ENCODE measurements around the gene RBP4.

Gene RBP4

DNA sequence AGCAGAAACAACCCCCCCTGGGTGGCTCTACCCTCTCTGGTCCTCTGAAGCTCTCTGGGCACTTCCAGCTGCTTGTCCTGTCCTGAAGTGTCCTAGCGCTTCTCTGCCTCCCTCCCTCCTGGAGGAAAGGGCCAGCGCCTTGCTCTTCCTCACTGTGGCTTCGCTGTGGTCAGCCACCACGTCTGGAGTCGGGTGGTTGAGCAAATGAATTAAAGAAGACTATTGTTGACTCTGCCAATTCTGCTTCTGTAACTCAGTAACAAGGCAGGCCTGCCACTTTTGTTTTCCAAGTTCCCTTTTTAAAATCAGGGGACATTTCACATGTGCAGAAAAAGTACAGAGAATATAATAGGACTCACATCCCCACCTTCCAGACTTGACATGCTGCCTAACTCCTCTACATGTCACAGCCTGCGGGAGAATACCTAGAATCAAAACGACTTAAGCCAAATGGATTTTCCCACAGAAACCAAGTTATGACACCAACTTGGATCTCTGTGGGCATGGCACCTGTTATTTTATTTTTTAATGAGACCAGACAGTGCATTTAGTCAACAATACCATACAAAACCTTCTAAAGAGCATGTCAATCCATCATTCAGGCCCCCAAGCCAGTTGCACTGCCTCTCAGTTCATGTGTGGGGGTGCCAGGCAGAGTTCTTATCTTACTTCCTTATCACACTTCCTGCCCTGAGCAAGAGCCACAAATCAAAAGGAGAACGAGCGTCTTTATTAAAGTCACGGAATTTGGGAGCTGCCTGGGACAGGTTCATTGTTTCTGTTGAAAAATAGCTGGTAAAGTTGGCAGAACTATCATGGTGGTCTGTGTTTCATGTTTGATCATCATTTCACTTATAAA lies 27.8 kb downstream of the RBP4 start:
- FAIRE-seq = no peak
- TF ChIP-seq TAF1 (IDR thresholded peaks at IDR 0.05; ENCODE audit: low read depth, low read length) (no peak), PAX5 (IDR thresholded peaks at IDR 0.05; ENCODE audit: insufficient read depth, low read length, severe bottlenecking) (no peak), POU2F2 (IDR thresholded peaks at IDR 0.05; ENCODE audit: low read depth, low read length) (no peak), SPI1 (IDR thresholded peaks at IDR 0.05; ENCODE audit: low read depth, low read length) (no peak), POLR2A (IDR thresholded peaks at IDR 0.05; ENCODE audit: low read depth, low read length) (no peak), POLR2AphosphoS5 (IDR thresholded peaks at IDR 0.05; ENCODE audit: low read depth, low read length) (no peak)
- no peak for DNase-seq (ENCODE audit: insufficient read length, low spot score)

DNA sequence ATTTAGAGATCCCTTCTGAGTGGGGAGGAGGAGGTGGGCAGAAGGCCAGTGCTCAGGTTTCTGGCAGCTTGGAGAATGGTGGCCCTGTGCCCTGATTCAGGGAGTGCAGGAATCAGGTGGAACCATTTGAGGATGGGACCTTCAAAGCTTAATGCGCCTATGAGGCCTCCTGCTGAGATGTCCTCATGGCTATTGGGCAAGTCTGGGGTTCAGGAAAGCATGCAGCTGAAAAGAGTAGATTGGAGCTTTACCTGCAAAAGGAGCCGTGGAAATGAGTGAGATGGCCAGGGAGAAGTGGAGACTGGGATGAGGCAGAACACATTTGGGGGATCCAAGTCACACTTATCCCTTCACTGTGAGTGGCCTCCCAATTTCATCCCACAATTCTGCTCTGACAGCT lies 28.4 kb downstream of the RBP4 start:
- DNase-seq (ENCODE audit: insufficient read length, low spot score) = no peak
- no peak for TF ChIP-seq SPI1 (IDR thresholded peaks at IDR 0.05; ENCODE audit: low read depth, low read length)
- no peak for TF ChIP-seq TAF1 (IDR thresholded peaks at IDR 0.05; ENCODE audit: low read depth, low read length)
- TF ChIP-seq POU2F2 (IDR thresholded peaks at IDR 0.05; ENCODE audit: low read depth, low read length) = no peak
- TF ChIP-seq PAX5 (IDR thresholded peaks at IDR 0.05; ENCODE audit: insufficient read depth, low read length, severe bottlenecking) = no peak
- no peak for TF ChIP-seq POLR2A (IDR thresholded peaks at IDR 0.05; ENCODE audit: low read depth, low read length)
- no peak for TF ChIP-seq POLR2AphosphoS5 (IDR thresholded peaks at IDR 0.05; ENCODE audit: low read depth, low read length)
- FAIRE-seq = no peak

DNA sequence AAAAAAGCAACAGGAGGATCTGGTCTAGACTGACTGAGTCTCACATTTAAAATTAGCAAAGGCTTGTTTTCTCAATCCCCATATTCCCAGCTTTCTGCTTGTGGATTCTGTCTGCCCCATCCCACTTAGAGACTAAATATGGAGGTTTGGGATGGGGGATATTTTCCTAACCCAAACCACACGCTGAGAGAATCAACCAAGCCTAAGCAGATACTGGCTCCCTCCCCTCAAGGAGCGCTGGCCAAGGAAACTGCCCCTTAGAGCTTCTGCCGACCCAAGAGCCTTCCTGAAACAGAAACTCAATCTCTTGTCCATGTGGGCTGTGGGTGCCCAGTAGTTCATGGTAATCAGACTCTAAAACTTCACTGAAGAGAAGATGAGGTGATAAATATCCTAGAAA lies 30.7 kb downstream of the RBP4 start:
- no peak for FAIRE-seq
- DNase-seq (ENCODE audit: insufficient read length, low spot score) = no peak
- no peak for TF ChIP-seq SPI1 (IDR thresholded peaks at IDR 0.05; ENCODE audit: low read depth, low read length)
- TF ChIP-seq POU2F2 (IDR thresholded peaks at IDR 0.05; ENCODE audit: low read depth, low read length) = no peak
- TF ChIP-seq TAF1 (IDR thresholded peaks at IDR 0.05; ENCODE audit: low read depth, low read length) = no peak
- no peak for TF ChIP-seq PAX5 (IDR thresholded peaks at IDR 0.05; ENCODE audit: insufficient read depth, low read length, severe bottlenecking)
- TF ChIP-seq POLR2A (IDR thresholded peaks at IDR 0.05; ENCODE audit: low read depth, low read length) = no peak
- no peak for TF ChIP-seq POLR2AphosphoS5 (IDR thresholded peaks at IDR 0.05; ENCODE audit: low read depth, low read length)

DNA sequence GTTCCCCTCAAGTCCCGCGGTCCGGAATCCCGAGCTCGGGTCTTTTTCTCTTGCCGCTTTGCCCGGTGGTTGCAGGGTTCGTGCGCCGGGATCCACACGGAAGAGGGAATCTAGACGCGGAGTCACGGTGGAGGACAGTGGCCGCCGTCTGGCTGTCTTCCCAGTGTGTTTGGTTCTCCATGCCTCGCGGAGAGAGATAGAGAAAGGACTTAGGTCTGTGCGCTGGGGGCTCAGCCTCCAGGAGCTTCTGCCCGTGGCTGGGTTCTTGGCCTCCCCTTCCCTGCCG lies 33.0 kb downstream of the RBP4 start:
- no peak for FAIRE-seq
- no peak for DNase-seq (ENCODE audit: insufficient read length, low spot score)
- no peak for TF ChIP-seq PAX5 (IDR thresholded peaks at IDR 0.05; ENCODE audit: insufficient read depth, low read length, severe bottlenecking)
- TF ChIP-seq POU2F2 (IDR thresholded peaks at IDR 0.05; ENCODE audit: low read depth, low read length) = no peak
- no peak for TF ChIP-seq SPI1 (IDR thresholded peaks at IDR 0.05; ENCODE audit: low read depth, low read length)
- TF ChIP-seq POLR2AphosphoS5 (IDR thresholded peaks at IDR 0.05; ENCODE audit: low read depth, low read length) = no peak
- TF ChIP-seq TAF1 (IDR thresholded peaks at IDR 0.05; ENCODE audit: low read depth, low read length) = no peak
- no peak for TF ChIP-seq POLR2A (IDR thresholded peaks at IDR 0.05; ENCODE audit: low read depth, low read length)

DNA sequence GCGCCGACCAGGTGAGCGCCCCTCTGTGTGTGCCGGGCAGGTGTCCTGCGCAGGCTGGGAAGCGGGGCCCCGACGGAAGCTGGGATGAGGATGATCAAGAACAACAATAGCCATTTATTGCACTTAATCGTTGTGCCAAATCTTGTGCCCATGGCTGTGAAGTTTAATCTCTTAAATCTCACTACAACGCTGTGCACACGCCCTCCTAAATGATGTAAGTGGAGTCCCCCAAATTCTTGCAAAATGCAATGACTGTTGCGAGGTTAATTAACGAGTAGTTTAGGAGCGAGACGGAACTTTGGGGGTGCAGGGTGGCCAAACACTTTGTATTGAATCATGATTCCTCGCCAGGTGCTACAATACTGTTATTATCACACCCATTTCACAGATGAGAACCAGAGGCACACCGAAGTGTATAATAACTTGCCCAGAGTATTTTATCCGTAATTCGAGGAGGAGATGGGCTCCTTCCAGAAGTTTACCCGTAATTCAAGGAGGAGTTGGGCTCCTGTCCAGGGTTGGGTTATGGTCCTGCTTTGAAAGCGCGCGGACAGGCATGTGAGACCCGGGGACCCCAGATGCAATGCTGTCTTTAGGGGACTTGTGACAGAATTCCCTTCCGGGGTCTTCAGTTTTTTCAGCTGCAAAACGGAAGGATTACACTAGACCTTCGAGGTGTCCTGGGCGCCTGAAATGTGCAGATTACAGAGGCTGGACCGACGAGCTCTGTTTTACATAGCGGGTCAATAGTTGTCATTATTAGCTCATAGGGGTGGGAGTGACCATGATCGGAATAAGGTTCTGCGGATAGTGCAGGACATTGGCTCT lies 33.5 kb downstream of the RBP4 start:
- FAIRE-seq (no peak), DNase-seq (ENCODE audit: insufficient read length, low spot score) (no peak)
- TF ChIP-seq TAF1 (IDR thresholded peaks at IDR 0.05; ENCODE audit: low read depth, low read length) (no peak), POLR2AphosphoS5 (IDR thresholded peaks at IDR 0.05; ENCODE audit: low read depth, low read length) (no peak), POLR2A (IDR thresholded peaks at IDR 0.05; ENCODE audit: low read depth, low read length) (no peak), SPI1 (IDR thresholded peaks at IDR 0.05; ENCODE audit: low read depth, low read length) (no peak), POU2F2 (IDR thresholded peaks at IDR 0.05; ENCODE audit: low read depth, low read length) (no peak), PAX5 (IDR thresholded peaks at IDR 0.05; ENCODE audit: insufficient read depth, low read length, severe bottlenecking) (no peak)

DNA sequence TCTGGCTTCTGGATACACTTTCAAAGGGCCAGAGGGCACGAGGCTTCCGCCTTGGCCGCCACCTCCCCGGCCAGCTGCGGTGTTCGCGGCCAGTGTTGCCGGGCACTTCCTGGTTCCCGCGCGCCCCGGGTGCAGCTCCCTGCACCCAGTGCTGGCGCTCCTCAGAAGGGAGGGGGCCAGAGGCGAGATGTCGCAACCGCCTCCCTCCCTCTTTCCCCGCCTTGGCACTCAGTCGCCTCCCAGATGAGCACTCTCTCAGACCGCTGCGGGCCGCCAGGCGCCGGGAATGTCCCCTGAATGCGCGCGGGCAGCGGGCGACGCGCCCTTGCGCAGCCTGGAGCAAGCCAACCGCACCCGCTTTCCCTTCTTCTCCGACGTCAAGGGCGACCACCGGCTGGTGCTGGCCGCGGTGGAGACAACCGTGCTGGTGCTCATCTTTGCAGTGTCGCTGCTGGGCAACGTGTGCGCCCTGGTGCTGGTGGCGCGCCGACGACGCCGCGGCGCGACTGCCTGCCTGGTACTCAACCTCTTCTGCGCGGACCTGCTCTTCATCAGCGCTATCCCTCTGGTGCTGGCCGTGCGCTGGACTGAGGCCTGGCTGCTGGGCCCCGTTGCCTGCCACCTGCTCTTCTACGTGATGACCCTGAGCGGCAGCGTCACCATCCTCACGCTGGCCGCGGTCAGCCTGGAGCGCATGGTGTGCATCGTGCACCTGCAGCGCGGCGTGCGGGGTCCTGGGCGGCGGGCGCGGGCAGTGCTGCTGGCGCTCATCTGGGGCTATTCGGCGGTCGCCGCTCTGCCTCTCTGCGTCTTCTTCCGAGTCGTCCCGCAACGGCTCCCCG lies 34.4 kb downstream of the RBP4 start, which contains the start of gene FFAR4:
Gene FFAR4, plus strand, starts transcription at position 231 of the 842 bp plus-strand sequence. Its CDS starts 56 bp downstream, at position 287.
- TF ChIP-seq SPI1 (IDR thresholded peaks at IDR 0.05; ENCODE audit: low read depth, low read length) (no peak), POLR2AphosphoS5 (IDR thresholded peaks at IDR 0.05; ENCODE audit: low read depth, low read length) (no peak), PAX5 (IDR thresholded peaks at IDR 0.05; ENCODE audit: insufficient read depth, low read length, severe bottlenecking) (no peak), TAF1 (IDR thresholded peaks at IDR 0.05; ENCODE audit: low read depth, low read length) (no peak), POLR2A (IDR thresholded peaks at IDR 0.05; ENCODE audit: low read depth, low read length) (no peak), POU2F2 (IDR thresholded peaks at IDR 0.05; ENCODE audit: low read depth, low read length) (no peak)
- no peak for DNase-seq (ENCODE audit: insufficient read length, low spot score)
- no peak for FAIRE-seq

DNA sequence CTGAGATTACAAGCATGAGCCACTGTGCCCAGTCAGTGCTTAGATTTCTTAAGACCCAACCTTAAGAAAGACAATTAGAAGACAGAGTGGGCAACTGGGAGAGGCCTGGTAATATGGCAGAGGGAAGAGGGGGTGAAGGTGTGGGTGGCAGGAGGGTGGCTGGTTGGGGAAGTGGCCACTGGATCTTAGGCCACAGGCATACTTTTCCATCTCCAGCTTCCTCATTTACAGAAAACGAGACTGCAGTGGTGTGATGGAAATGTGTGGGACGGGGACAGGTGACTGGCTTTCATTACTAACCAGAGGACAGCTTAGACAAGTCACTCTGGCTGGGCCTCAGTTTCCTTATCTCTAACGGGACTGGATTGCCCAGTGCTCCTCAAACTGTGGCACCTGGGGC lies 35.6 kb downstream of the RBP4 start:
- TF ChIP-seq PAX5 (IDR thresholded peaks at IDR 0.05; ENCODE audit: insufficient read depth, low read length, severe bottlenecking) (no peak), POLR2AphosphoS5 (IDR thresholded peaks at IDR 0.05; ENCODE audit: low read depth, low read length) (no peak)
- DNase-seq (ENCODE audit: insufficient read length, low spot score) (no peak), FAIRE-seq (no peak)

DNA sequence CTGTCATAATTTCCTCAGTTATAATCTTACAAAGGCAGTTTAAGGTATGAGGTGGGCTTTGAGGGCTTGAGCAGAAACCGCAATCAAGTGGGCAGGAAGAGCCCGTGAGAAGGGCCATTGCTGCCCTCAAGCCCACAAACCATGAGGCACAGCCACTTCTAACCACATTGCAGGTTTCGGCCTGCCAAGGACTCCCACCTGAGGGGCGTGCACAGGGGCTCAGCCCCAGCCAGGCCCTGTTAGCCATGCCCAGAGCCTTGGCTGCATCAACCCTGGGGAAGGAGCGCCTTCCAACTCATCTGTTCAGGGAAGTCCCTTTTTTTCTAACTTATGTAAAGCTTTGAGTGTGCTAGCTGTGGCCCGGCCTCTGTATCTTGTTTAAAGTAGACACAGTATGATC lies 40.5 kb downstream of the RBP4 start:
- no peak for DNase-seq (ENCODE audit: insufficient read length, low spot score)
- TF ChIP-seq PAX5 (IDR thresholded peaks at IDR 0.05; ENCODE audit: insufficient read depth, low read length, severe bottlenecking) (no peak), TAF1 (IDR thresholded peaks at IDR 0.05; ENCODE audit: low read depth, low read length) (no peak), POLR2AphosphoS5 (IDR thresholded peaks at IDR 0.05; ENCODE audit: low read depth, low read length) (no peak), POLR2A (IDR thresholded peaks at IDR 0.05; ENCODE audit: low read depth, low read length) (no peak), POU2F2 (IDR thresholded peaks at IDR 0.05; ENCODE audit: low read depth, low read length) (no peak), SPI1 (IDR thresholded peaks at IDR 0.05; ENCODE audit: low read depth, low read length) (no peak)
- no peak for FAIRE-seq

DNA sequence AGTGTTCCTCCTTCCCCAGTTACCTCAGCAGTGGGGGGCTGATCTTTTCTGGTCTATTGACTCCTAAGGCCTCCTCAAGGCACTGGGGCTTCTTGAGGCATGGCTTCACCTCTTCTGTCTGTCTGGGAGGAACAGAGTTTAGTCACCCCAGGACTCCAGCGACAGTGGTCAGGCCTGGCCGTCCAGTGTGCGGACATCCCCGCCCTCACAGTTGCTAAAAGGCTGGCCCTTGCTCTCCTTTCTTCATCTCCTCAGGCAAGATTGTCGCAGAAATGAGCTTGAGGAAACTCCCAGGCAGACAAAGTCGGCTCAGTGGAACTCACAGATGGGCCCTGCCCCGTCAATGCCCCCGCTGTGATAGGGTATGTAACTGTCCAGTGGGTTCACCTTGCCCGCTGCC lies 41.5 kb downstream of the RBP4 start:
- no peak for TF ChIP-seq SPI1 (IDR thresholded peaks at IDR 0.05; ENCODE audit: low read depth, low read length)
- TF ChIP-seq POLR2A (IDR thresholded peaks at IDR 0.05; ENCODE audit: low read depth, low read length) = no peak
- TF ChIP-seq PAX5 (IDR thresholded peaks at IDR 0.05; ENCODE audit: insufficient read depth, low read length, severe bottlenecking) = no peak
- TF ChIP-seq TAF1 (IDR thresholded peaks at IDR 0.05; ENCODE audit: low read depth, low read length) = no peak
- no peak for FAIRE-seq
- DNase-seq (ENCODE audit: insufficient read length, low spot score) = no peak
